ENCODE results near the gene RAB14.

DNA sequence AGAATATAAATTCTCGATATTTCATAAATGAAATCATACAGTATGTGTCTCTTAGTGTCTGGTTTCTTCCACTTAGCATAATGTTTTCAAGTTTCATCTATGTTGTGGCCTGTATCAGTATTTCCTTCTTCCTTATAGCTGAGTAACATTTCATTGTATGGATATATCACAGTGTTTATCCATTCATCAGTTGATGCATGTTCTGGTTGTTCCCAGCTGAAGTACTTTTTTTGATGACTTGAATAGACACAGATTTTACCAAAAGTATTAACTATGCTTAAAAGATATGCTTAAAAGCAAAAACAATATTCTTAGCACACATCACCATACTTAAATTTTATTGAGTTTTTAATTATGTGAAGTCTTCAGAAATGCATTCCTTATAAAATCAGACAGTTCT lies 12.7 kb downstream of the RAB14 start:
- TF ChIP-seq, protein P1, sequence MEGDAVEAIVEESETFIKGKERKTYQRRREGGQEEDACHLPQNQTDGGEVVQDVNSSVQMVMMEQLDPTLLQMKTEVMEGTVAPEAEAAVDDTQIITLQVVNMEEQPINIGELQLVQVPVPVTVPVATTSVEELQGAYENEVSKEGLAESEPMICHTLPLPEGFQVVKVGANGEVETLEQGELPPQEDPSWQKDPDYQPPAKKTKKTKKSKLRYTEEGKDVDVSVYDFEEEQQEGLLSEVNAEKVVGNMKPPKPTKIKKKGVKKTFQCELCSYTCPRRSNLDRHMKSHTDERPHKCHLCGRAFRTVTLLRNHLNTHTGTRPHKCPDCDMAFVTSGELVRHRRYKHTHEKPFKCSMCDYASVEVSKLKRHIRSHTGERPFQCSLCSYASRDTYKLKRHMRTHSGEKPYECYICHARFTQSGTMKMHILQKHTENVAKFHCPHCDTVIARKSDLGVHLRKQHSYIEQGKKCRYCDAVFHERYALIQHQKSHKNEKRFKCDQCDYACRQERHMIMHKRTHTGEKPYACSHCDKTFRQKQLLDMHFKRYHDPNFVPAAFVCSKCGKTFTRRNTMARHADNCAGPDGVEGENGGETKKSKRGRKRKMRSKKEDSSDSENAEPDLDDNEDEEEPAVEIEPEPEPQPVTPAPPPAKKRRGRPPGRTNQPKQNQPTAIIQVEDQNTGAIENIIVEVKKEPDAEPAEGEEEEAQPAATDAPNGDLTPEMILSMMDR (IDR thresholded peaks at IDR 0.05): no peak
- no peak for TF ChIP-seq EZH2 (IDR thresholded peaks at IDR 0.05; ENCODE audit: borderline replicate concordance, insufficient read depth, low read depth, low read length, poor library complexity, severe bottlenecking)
